GM18505 (cell line): Measurements from ENCODE around the gene FAM168B.
"Not testable (repeated sequence)": the region's sequence is repeated elsewhere in the genome, so short reads cannot be mapped to it uniquely, and the experiment has no call there.

Source experiments
- ATAC-seq: cut with Tn5 transposase; IDR thresholded peaks from one replicate; pipeline ENCODE4 v1.9.1; 2021; ENCODE audit not compliant: unreplicated experiment
- POLR2A ChIP-seq: IDR thresholded peaks from 4 replicates; pipeline ENCODE4 v1.6.1; 2011; ENCODE audit warnings: borderline replicate concordance; ENCODE audit not compliant: insufficient read depth, insufficient read length; ENCODE audit errors: extremely low read depth

The FAM168B gene

DNA sequence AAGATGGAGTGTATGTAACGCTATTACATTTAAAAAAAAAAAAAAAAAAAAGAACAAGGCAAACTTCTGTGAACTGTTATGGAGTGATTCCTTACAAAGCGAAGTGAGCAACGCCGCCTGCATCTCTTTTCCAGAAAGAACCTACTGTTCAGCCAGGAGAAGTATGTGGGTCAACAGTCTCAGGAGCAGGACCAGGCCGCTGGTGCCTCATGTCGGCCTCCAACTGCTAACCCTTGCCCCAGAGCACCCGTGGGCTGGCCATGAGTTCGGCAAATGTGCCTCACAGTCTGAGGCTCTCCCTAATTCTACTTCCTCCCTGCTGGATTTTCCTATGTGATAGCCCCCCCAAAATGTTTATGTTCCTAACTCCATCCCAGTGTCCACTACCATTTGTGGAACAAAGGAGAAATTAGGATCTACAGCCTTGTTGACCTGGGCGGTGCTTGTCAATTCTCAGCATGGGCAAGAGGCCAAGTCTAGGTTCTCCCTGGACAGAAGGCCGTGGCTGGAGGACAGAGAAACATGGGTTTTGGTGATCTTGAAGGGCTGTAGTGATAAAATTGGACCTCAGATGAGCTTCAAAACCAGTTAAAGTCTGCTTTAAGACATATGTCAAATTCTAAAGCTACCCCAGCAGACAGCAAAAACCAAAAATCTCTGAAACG, 15.9 kb downstream of the FAM168B start:
- TF ChIP-seq POLR2A: no peak
- no peak for ATAC-seq

DNA sequence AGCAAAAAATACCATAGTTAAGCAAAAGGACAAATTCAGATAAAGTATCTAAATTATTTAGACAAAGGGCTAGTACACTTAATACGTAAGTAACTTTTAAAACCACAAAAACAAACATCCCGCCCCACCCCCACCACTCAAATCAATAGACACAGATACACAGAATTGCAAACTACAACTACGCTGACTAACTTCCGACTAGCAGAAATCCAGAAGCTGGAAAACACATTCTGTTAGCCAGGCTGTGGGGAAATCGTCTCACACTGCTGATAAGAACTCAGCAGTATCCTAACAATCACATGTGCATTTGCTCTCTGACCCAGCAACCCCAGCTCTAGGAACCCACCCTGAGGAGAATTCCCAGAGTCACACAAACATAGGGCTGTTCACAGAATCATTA, 16.6 kb downstream of the FAM168B start:
- ATAC-seq: no peak
- no peak for TF ChIP-seq POLR2A

DNA sequence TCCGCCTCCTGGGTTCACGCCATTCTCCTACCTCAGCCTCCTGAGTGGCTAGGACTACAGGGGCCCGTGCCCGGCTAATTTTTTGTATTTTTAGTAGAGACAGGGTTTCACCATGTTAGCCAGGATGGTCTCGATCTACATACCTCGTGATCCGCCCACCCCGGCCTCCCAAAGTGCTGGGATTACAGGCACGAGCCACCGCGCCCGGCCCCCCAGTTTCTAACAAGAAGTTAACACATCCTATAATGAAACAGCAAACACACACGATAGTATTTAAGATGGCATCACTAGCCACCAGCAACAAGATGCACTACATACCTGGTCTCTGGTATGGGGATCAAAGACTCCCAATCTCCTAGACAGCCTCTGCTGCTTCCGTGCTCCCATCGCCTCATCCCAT, 17.7 kb downstream of the FAM168B start:
- ATAC-seq: not testable (repeated sequence)

DNA sequence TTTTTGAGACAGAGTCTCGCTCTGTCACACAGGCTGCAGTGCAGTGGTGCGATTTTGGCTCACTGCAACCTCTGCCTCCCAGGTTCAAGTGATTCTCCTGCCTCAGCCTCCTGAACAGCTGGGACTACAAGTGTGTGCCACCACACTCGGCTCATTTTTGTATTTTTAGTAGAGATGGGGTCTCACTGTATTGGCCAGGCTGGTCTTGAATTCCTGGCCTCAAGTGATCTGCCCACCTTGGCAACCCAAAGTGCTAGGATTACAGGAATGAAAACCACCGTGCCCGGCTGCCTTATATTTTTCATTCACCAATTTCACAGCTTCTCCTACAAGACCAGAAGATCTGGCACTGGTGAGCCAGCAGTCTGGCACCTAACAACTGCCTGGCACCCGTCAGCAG, 25.1 kb downstream of the FAM168B start:
- not testable (repeated sequence) for ATAC-seq

DNA sequence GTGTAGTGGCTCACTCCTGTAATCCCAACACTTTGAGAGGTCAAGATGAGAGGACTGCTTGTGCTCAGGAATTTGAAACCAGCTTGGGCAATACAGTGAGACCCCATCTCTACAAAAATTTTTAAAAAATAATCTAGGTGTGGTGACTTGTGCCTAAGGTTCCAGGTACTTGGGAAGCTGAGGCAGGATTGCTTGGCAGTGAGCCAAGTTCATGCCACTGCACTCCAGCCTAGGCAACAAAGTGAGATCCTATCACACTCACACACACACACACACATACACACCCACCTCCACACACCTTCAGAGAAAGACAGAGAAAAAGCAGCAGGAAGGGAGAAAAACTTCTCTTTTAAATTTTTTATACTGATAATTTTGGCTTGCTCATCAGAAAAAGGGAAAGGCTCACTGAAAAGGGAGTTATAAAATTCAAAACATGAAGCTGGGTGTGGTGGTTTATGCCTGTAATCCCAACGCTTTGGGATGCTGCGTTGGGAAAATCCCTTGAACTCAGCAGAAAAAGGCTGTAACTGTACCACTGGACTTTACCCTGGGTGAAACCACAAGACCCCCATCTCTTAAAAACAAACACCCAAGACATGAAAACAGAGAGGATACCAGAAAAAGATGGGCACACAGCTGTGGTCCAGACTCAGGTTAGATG, 25.7 kb downstream of the FAM168B start:
- no peak for TF ChIP-seq POLR2A
- ATAC-seq: no peak

DNA sequence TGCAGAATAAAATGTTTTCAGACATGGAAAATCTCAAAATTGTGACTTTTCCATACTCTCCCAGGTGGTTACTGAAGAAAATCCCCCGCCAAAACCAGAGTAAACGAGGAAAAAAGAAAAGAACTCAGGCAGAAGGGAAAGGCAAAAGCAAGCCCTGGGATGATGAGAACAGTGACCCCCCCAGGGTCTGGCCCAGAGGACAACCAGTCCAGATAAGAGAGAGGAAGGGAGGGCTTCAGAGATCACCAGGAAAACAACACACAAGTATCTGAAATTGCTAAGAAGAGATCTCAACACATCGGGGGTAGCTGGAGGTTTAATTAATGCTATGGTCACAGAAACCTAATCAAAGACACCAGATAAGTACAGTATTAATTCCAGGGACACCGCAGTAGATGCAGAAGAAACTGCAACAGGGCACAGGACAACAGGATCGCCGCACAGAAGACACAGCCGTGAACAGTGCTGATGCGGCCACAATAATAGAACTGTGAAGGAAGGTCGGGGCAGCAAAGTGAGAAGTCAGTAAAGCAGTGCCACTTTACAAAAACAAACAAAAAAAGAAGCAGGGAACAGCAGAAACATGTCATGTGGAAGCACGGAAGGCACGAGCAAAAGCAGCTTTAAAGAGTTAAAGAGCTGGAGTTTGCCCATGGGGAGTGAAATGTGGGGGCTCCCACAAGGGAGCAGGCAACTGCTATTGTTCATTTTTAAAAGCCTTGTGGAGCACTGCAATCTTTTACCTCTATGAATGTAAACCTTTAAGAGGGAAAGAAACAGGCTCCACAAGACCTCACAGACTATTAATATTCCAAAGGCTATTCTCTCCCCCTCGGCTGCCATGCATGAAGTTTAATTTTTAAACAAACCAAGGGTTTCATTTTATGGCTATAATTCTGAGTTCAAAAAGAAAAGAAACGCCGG, 28.4 kb downstream of the FAM168B start:
- TF ChIP-seq POLR2A: no peak
- no peak for ATAC-seq

DNA sequence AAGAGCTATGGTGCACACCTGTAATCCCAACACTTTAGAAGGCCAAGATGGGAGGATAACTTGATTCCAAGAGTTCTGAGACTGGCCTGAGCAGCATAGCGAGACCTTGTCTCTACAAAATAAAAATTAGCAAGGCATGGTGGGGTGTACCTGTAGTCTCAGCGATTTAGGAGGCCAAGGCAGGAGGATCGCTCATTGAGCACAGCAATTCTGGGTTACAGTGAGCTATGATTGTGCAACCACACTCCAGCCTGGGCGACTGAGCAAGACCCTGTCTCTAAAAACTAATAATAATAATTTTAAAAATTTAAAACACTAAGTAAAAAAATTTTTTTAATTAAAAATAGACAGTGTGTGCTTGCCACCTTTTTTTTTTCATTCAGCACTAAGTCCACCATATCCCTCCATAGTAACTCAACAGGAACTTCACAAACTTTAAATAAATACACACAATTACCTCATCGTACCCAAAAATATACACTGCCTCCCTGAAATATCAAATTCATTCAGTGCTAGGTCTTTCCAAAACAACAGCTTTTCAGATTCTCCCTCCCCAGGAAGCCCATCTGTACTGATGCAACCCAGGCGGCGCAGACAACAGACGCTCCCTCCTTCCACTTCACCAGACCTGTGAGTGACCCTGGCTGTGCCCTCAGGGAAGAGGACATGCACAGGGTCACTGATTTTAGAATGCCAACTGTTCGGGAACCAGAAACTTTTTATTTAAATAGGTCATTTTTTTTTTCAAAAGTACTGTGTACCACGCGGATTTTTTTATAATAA, 29.6 kb downstream of the FAM168B start:
- ATAC-seq: no peak
- TF ChIP-seq POLR2A: no peak

DNA sequence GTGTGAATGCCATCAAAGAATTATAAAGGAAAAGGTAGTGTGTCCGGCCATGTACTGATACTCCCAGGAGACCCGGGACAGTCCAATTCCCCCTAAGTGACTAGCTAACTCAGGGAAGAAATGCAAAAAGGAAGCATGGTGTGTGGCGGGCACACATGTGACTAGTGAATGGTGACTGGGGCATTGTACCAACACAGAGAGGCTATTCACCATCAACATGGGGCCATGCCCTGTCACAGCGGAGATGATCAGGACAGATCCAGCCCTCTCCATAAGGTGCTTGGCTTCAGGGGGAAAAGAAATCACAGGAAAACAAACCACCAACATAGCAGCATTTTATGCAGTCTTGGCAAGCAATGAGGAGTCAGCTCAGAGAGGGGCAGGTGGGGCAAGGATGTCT, 34.3 kb downstream of the FAM168B start:
- TF ChIP-seq POLR2A: no peak

DNA sequence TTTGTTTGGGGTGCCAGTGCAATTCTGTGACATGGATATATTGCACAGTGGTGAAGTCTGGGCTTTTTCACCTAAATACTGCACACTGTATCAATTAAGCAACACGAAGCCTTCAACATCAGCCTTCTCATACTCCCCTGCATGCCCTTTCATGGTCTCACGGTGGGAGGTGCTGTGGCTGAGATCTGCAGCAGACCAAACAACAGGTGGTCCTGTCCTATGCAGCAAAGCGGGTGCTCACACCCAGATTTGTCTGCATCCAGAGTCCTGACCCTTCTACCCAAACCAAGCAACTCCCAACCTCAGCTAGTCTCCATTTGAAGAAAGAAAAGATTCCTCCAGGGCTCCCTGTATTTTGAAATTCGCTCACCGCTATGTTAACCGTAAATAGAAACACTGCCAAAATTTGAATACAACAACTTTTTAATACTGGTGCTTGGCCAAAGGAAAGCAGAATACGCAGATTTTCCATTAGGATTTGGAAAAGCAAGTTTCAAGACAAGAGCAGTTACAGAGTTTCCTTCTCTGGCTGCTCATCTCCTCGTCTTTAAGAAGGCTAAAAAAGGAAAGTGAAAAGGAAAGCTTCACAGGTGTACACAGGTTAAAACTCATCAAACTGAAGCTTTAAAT, 34.9 kb downstream of the FAM168B start:
- no peak for TF ChIP-seq POLR2A
- ATAC-seq: no peak

More for the DNA sequence above, 34.3 kb downstream of the FAM168B start:
- no peak for ATAC-seq

DNA sequence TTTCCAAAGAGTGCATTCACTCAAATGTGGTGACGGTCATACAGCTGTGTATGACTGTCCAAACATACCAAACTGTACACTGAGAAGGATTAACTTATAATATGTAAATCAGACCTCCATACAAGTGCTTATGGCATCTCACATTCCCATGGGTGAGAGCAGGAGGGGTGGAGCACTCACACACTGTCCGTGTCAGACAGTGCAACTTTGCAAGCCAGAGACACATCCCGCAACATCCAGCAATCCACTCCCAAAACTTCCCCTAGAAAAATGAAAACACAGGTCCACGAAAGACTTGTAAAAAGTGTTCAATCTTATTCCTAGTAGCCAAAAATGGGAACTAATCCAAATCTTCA, 36.4 kb downstream of the FAM168B start:
- no peak for ATAC-seq
- TF ChIP-seq POLR2A: no peak

DNA sequence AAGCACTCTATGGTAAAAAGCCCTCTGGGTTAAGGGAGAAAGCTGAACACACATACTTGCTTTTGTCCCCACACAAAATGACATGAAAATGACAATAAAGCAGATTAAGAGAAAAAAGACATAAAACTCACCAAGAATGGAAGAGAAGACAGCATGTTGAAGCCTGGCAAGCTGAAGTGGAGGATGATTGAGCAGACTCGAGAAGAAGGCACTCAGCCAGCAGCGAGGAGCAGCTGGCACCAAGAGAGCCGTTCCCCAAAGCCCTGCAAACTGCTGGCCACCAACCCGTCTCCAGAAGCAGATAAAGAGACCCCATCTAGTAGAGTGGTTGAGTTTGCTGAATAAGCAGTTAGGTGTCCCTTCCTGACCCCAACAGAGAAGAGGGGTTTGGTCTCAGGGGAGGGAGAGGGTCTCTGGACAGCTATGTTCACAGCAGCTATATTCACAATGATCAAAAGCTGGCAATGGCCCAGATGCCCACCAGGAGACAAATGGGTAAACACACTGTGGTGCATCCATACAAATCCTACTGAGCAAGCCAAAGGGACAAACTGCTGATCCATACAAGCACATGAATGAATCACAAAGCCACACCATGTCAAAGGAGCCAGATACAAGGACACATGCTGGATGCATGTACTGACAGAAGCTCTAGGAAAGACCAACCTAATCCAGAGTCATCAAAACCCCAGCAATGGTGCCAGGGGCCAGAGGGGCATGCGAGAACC, 36.9 kb downstream of the FAM168B start:
- no peak for TF ChIP-seq POLR2A
- ATAC-seq: no peak
